Stomach smooth muscle (tissue), 2 donors: ENCODE measurements around the gene EOLA2.
"Not testable (repeated sequence)": the region's sequence is repeated elsewhere in the genome, so short reads cannot be mapped to it uniquely, and the experiment has no call there.

Experiments
- H3K27ac ChIP-seq: one replicate; pipeline ENCODE4 v1.7.0; 2013; ENCODE audit warnings: mild to moderate bottlenecking, low read length, inconsistent platforms
- H3K27me3 ChIP-seq, 2 donors: one replicate each; pipeline ENCODE4 v1.7.0; 2013; ENCODE audit warnings: low read length in 2 of 2; ENCODE audit not compliant: insufficient read depth in 2 of 2, control insufficient read depth in 1 of 2
- H3K36me3 ChIP-seq, 2 donors: one replicate each; pipeline ENCODE4 v1.7.0; 2013; ENCODE audit warnings: low read length in 2 of 2; ENCODE audit not compliant: control insufficient read depth in 2 of 2, insufficient read depth in 2 of 2
- H3K4me1 ChIP-seq: one replicate; pipeline ENCODE4 v1.7.0; 2013; ENCODE audit warnings: low read length; ENCODE audit not compliant: control insufficient read depth, insufficient read depth
- H3K4me3 ChIP-seq, 2 donors: one replicate each; pipeline ENCODE4 v1.7.0; 2013; ENCODE audit warnings: low read length in 2 of 2
- H3K9ac ChIP-seq, 2 donors: one replicate each; pipeline ENCODE4 v1.7.0; 2013; ENCODE audit warnings: low read length in 2 of 2, mild to moderate bottlenecking in 1 of 2
- H3K9me3 ChIP-seq, 2 donors: one replicate each; pipeline ENCODE4 v1.7.0; 2013; ENCODE audit warnings: low read length in 2 of 2; ENCODE audit not compliant: control insufficient read depth in 2 of 2
- donor health status: healthy.
- donor health status: Pancreatic carcinoma.

Gene EOLA2

GRCh38 chrX:149948016-149948415, 9.7 kb upstream of the EOLA2 start:
- Histone ChIP-seq H3K4me1 (peaks cover 9% of the 10 kb centered on the region), H3K27me3 (no peaks in the 10 kb centered on the region), H3K4me3 (no peak overlapping the region), H3K9ac (no peak overlapping the region), H3K27ac (no peak overlapping the region), H3K9me3 (no peaks in the 10 kb centered on the region), H3K36me3 (peaks cover 0 to 3% of the 10 kb centered on the region in 2 donors)

GRCh38 chrX:149946932-149947331, 8.6 kb upstream of the EOLA2 start:
- not testable (repeated sequence) for H3K36me3 ChIP-seq, H3K27me3 ChIP-seq, H3K27ac ChIP-seq, H3K9ac ChIP-seq, H3K4me3 ChIP-seq, H3K4me1 ChIP-seq, H3K9me3 ChIP-seq

GRCh38 chrX:149945820-149946219, 7.5 kb upstream of the EOLA2 start:
- H3K9ac ChIP-seq, H3K27ac ChIP-seq, H3K27me3 ChIP-seq, H3K4me1 ChIP-seq, H3K4me3 ChIP-seq, H3K9me3 ChIP-seq, H3K36me3 ChIP-seq: not testable (repeated sequence)

GRCh38 chrX:149945087-149945670, 6.9 kb upstream of the EOLA2 start:
- H3K4me3 ChIP-seq, H3K9ac ChIP-seq, H3K9me3 ChIP-seq, H3K27ac ChIP-seq, H3K4me1 ChIP-seq, H3K27me3 ChIP-seq, H3K36me3 ChIP-seq: not testable (repeated sequence)

GRCh38 chrX:149940674-149941024, 2.4 kb upstream of the EOLA2 start:
- not testable (repeated sequence) for H3K9ac ChIP-seq, H3K9me3 ChIP-seq, H3K27ac ChIP-seq, H3K4me1 ChIP-seq, H3K27me3 ChIP-seq, H3K36me3 ChIP-seq
- peak overlapping the region in 1 of 2 donors; percentile 61 for H3K4me3 ChIP-seq

- no peaks in the 10 kb centered on the region for H3K9me3 ChIP-seq
- no peaks in the 10 kb centered on the region for H3K27me3 ChIP-seq
- H3K4me1 ChIP-seq, result peaks cover 8% of the 10 kb centered on the region
- peak overlapping the region; percentile 55 to 70 for H3K4me3 ChIP-seq
- no peaks in the 10 kb centered on the region for H3K36me3 ChIP-seq
- peak overlapping the region; percentile 27 to 58 for H3K9ac ChIP-seq
- peak overlapping the region; percentile 82 for H3K27ac ChIP-seq
Observed at GRCh38 chrX:149939905-149940673, 1.8 kb upstream of the EOLA2 start.

GRCh38 chrX:149939655-149939904, 1.3 kb upstream of the EOLA2 start:
- Histone ChIP-seq H3K27ac (peak overlapping the region; percentile 82), H3K9me3 (no peaks in the 10 kb centered on the region), H3K4me1 (peaks cover 8% of the 10 kb centered on the region), H3K4me3 (peak overlapping the region; percentile 55 to 70), H3K36me3 (no peaks in the 10 kb centered on the region), H3K27me3 (no peaks in the 10 kb centered on the region), H3K9ac (peak overlapping the region; percentile 27 to 58)

GRCh38 chrX:149938881-149939654, 777 bp upstream of the EOLA2 start:
- Histone ChIP-seq H3K9ac (peak overlapping the region in 1 of 2 donors; percentile 89), H3K9me3 (no peaks in the 10 kb centered on the region), H3K27ac (peak overlapping the region; percentile 83), H3K4me1 (peaks cover 8% of the 10 kb centered on the region), H3K36me3 (no peaks in the 10 kb centered on the region), H3K27me3 (no peaks in the 10 kb centered on the region), H3K4me3 (no peak overlapping the region)

GRCh38 chrX:149937871-149938426, 342 bp downstream of the EOLA2 start:
- Histone ChIP-seq H3K27me3 (no peaks in the 10 kb centered on the region), H3K9ac (peak overlapping the region; percentile 87 to 89), H3K9me3 (no peaks in the 10 kb centered on the region), H3K27ac (peak overlapping the region; percentile 83), H3K4me3 (peak overlapping the region; percentile 71 to 84), H3K36me3 (no peaks in the 10 kb centered on the region), H3K4me1 (peaks cover 8% of the 10 kb centered on the region)

- peak overlapping the region; percentile 71 to 84 for H3K4me3 ChIP-seq
- not testable (repeated sequence) for H3K36me3 ChIP-seq, H3K4me1 ChIP-seq, H3K9me3 ChIP-seq, H3K27me3 ChIP-seq
- H3K27ac ChIP-seq, result peak overlapping the region; percentile 83
- peak overlapping the region; percentile 87 to 89 for H3K9ac ChIP-seq
Observed at GRCh38 chrX:149937328-149937727, 963 bp downstream of the EOLA2 start.

- H3K4me1 ChIP-seq, H3K27me3 ChIP-seq, H3K27ac ChIP-seq, H3K36me3 ChIP-seq, H3K9ac ChIP-seq, H3K4me3 ChIP-seq, H3K9me3 ChIP-seq: not testable (repeated sequence)
Observed at GRCh38 chrX:149933547-149933946, 4.7 kb downstream of the EOLA2 start.
